NCI-H146 (cell line): ENCODE results near the gene ZNF134.
A peak's percentile ranks its signal among the peaks of the same experiment; 100 is the strongest.

Source experiments
- DNase-seq: peaks from one replicate; lab custom pipeline; 2025; lab: John Stamatoyannopoulos, UW

Gene ZNF134

GRCh38 chr19:57613941-57614743 is at the start of gene ZNF134:
Gene ZNF134 (plus strand): TSS chr19:57614242. CDS start chr19:57619469, 5,227 bp downstream.
- DNase-seq, result peak; percentile 95

DNA sequence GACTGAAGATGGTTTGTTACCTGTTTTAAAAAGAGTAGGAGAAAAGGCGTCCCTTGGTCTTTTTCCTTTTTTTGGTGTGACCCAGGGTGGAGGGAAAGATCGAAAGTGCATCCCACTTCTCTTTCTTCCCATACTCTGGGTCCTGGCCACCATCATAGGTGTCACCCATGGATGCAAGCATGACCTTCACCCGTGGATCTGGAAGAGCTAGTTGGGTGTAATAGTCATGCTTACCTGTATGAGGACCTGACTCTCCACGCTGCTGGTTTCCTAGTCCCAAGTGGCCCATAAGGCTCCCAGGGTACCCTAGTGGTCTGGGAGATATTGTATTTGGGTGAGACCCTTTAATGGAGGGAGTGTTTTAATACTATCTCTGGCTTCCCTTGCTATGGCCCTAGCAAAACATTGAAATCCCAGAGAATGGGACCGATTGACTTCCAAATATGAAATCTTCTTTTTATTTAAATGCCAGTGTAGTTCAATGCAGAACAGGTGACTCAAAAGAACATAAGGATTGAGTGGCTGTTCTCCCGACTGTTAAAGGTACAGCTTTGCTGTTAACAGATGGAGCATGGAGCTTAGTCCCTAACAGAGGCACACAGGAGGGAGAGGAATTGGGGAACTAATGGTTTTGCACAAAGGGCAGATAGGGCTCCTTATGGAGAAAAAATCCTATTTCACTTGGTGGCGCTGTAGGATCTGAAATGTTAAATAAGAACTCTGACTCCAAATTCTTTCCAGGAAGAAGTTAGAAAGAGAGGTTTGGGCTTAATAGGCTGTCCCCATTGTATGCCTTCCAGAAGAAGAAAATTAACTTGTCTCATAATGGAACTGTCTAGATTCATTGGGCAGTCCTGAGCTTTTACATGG is 47.4 kb upstream of the ZNF134 start:
- peak; percentile 2 for DNase-seq

GRCh38 chr19:57570707-57571106 is 43.3 kb upstream of the ZNF134 start:
- no peak for DNase-seq

- DNase-seq, result no peak
These were observed 41.6 kb upstream of the ZNF134 start for GRCh38 chr19:57572415-57572947.

DNA sequence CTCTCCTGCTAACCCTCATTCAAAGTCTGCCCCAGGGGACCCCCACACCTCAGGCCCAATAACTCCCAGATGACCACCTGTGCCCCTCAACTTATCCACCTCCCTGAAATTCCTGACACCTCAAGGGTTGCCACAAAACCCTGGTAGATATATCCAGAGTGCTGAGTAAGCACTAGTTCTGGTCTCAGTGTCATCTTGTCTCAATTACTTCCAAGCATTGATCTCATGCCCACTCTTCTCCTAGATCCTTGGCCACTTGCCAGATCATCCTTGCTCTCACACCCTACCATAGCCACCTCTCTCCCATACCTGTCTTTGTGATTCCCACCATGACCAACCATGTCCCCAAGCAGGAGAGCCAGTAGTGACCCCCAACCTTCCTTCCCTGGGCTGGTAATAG is 37.4 kb upstream of the ZNF134 start:
- no peak for DNase-seq

DNA sequence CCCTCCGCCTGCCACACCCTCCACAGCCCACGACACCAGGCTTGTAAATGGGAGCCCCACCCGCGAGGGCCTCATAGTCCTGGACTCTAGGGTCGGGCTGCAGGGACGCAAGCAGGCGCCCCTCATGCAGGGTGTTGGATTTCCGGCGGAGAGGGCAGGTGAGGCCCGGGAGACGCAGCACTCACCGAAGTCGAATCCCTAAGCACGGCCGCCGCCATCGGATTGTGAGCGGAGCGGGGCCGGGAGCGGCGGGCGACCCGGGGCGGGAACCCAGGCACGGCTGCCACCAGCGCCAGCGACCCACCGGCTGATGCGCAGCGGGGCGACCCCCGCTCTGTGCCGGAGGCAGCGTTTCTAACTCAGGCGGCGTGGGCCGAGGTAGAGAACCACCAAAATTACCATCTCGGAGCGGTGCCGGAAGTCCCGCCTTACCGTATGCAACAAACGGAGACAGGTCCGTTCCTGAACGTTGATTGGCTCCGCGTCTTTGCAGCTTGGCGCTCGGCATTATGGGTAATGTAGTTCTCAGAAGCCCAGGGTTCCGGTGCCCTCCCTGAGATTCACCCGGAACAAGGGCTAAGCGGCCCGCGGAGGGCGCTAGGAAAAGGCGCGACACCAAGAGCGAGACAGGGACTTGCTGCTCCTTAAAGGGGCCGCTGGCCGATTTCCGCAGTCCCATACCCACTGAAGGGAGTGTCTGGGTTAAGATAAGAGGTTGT is 35.4 kb upstream of the ZNF134 start, which contains the start of gene ZNF416:
TSS of gene ZNF416 (minus strand) at position 425 of the 719 bp plus-strand sequence. CDS start at position 218, 207 bp downstream.
- DNase-seq, result peak; percentile 98

DNA sequence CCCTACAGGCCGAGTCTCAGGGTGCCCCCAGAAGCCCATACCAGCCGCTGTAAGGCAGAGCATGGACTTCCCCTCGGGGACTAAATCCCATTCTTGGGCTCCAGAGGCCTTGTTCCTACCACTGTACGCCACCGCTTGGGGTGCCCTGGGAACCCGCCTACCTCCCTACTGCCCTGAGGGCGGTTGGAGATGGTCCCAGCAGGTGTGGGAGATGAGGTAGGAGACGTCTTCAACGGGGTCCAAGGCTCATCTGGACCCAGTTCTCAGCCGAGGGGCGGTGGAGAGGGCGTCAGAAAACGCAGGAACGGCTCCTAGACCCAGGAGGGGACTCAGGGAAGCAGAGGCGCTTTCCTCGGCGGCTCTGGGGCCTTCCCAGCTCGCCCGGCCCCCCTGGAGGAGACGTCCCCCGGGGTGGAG is 30.9 kb upstream of the ZNF134 start:
- no peak for DNase-seq

DNA sequence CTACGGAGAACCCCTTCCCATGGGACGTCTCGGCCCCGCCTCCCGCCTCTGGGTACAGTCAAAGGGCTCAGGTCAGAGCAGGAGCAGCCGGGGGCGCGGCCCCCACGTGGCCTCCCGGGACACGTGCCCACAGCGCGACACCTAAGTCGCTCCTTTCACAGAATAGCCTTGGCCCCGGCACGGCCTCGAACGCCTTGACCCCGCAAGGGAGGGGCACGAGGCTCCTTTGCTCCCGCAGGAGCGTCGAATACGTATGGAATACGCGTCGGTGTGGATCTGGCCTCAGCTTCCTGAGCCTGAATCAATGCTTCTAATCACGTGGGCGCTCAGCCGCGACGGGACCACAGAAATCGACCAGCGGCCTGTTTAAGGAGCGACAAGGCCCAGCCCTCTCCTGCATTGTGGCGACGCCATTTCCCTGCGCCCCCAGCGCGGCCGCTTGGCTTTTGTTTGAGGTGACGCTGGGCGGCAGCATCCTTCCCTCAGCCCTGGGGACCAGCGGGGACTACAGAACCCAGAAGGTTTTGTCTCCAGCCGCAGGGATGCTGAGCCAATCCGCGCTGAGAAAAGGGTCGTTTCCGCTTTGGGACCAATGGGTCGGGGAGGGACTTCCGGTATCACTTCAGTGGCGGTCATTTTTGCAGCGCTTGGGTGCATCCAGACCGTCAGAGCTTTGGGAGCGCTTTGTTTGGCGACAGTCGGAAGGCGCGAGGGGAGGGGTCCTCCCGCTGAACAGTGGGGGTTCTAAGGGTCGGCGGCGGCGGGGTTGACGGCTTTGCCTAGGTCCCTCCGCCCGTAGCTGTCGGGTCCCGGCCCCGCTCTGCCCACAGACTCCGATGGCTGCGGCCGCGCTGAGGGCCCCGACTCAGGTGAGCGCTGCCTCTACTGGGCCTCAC is 30.3 kb upstream of the ZNF134 start, which contains the start of gene ZIK1:
TSS of gene ZIK1 (plus strand) at position 625 of the 896 bp plus-strand sequence. CDS start at position 837, 212 bp downstream.
- DNase-seq, result peak; percentile 98

- no peak for DNase-seq
These were observed 26.5 kb upstream of the ZNF134 start for GRCh38 chr19:57587529-57587928.

DNA sequence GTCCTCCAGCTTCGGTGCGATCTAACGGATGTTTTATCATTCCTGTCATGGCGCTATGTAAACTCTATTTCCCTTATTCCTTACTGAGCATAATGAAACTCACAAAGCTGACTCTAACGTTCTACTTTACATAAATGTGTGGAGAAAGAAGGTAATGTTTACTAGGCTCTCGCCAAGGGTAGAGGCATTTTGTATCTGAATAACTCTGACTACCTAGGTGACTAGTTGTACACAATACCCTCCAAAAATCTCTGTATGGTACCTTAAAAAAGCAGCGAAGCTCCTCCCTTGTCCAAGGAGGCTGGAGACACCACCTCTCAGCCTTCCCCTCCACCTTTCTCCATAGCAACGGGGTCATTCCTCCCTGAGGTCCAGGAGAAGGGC is 14.7 kb upstream of the ZNF134 start:
- no peak for DNase-seq

- peak; percentile 92 for DNase-seq
These were observed 14.2 kb upstream of the ZNF134 start, which contains the start of gene ZNF530 for GRCh38 chr19:57599761-57600383. Gene ZNF530 (plus strand): TSS chr19:57599885. CDS start chr19:57604346, 4,461 bp downstream.

GRCh38 chr19:57606931-57607330 is 7.1 kb upstream of the ZNF134 start:
- no peak for DNase-seq

DNA sequence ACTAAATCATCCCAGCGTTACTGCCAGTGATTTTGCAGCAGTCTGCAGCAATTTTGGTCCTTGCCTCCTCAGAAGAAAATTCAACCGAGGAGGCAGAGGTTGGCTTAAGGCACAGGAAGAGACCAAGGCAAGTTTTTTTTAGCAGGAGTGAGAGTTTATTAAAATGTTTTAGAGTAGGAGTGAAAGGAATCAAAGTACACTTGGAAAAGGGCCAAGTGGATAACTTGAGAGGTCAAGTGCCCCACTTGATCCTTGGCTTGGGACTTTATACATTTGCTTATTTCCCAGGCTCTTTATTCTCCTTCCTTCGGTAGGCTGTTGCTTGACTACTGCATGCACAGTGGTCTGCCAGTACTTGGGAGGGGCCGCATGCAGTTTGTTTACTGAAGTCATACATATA is 2.9 kb upstream of the ZNF134 start:
- no peak for DNase-seq

DNA sequence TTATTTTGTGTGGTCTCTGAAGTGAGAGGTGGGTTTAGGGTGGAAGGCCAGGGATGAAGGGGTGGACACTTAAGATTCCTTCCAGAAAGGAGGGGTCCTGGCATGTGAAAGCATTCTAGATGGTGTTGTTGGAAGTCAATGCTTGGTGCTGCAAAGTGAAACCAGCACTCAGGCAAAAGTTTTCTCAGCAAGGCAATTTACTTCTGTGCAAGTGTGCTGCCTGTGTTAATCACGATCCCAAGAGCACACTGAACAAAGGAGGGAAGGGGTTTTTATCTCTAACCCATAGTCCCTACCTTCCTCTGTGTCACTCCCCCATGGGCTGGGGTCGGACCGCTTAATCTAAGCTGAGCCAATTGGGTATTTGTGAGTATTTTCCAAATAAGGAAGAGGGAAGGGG is 1.3 kb downstream of the ZNF134 start:
- no peak for DNase-seq

- DNase-seq, result no peak
These were observed 6.8 kb downstream of the ZNF134 start for GRCh38 chr19:57620673-57621348.

- DNase-seq, result no peak
These were observed 9.0 kb downstream of the ZNF134 start for GRCh38 chr19:57623091-57623490.

- DNase-seq, result peak; percentile 97
These were observed 19.2 kb downstream of the ZNF134 start, which contains the start of gene ZNF211 for GRCh38 chr19:57632987-57633831. Gene ZNF211 (plus strand): TSS chr19:57633168. CDS start chr19:57633347, 179 bp downstream.

- DNase-seq, result no peak
These were observed 19.7 kb downstream of the ZNF134 start for GRCh38 chr19:57633832-57634131.

DNA sequence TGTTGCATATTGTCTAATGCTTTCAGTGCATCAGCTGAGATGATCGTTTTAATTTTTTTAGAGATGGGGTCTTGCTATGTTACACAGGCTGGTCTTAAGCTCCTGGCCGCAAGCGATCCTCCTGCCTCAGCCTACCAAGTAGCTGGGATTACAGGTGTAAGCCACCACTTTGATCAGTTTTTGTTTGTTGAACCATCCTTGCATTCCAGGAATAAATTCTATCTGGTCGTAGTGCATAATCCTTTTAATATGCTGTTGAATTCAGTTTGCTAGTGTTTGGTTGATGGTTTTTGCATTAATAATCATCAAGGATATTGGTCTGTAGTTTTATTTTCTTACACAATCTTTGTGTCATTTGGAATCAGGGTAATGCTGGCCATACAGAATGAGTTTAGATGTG is 23.3 kb downstream of the ZNF134 start:
- DNase-seq, result no peak
